Prostate gland (tissue), 2 donors: ENCODE data around the gene EPS8.

Experiments used
- CTCF ChIP-seq, 4 experiments: fragments of 200-600 bp in 2 of 4; fragments of 450-650 bp in 2 of 4; sonication (generic) in 2 of 4; IDR thresholded peaks; 1 replicate in 3 of 4; 2 replicates in 1 of 4; pipeline ENCODE4 v1.5.1; 2016 to 2019; ENCODE audit warnings: antibody characterized with exemption in 4 of 4, mild to moderate bottlenecking in 2 of 4, moderate library complexity in 2 of 4
- POLR2AphosphoS5 ChIP-seq: sonication (generic); formaldehyde crosslinking; IDR thresholded peaks from one replicate; pipeline ENCODE4 v1.6.1; 2017; ENCODE audit warnings: antibody characterized with exemption

- no peak for TF ChIP-seq CTCF (IDR thresholded peaks at IDR 0.05)
- no peak for TF ChIP-seq POLR2AphosphoS5
These were observed 12.7 kb downstream of the EPS8 start for GRCh38 chr12:15776532-15776931.
